GM23338 (cell line): ENCODE results near the gene ENOX2. TPM values are rescaled to one million over a fixed set of nuclear protein-coding genes. Genes with fewer than 3 reads are reported as not detected.

Source experiments
- ATAC-seq: fragments of 200-7000 bp; cut with Tn5 transposase; 3 replicates; pipeline ENCODE4 v1.9.1; 2020
- DNase-seq: peaks from one replicate; pipeline ENCODE4 v3.0.0-alpha.2; 2015; ENCODE audit warnings: low spot score
- H2AFZ ChIP-seq: fragments of 200-600 bp; sonication (generic); 2 replicates; pipeline ENCODE4 v1.8.0; 2016; ENCODE audit warnings: antibody characterized with exemption, mild to moderate bottlenecking, moderate library complexity
- H3F3A ChIP-seq: fragments of 200-600 bp; sonication (generic); replicated peaks from 2 replicates; pipeline ENCODE4 v1.8.0; 2017; ENCODE audit warnings: antibody characterized with exemption, mixed run types, low read depth
- H3K27ac ChIP-seq: fragments of 200-600 bp; sonication (generic); 2 replicates; pipeline ENCODE4 v1.6.1; 2016; ENCODE audit warnings: low read depth
- H3K27me3 ChIP-seq: fragments of 200-600 bp; sonication (generic); 2 replicates; pipeline ENCODE4 v1.8.0; 2016; ENCODE audit warnings: mild to moderate bottlenecking, mixed run types, moderate library complexity; ENCODE audit not compliant: insufficient read depth
- H3K36me3 ChIP-seq: fragments of 200-600 bp; sonication (generic); 2 replicates; pipeline ENCODE4 v1.8.0; 2016; ENCODE audit warnings: mild to moderate bottlenecking; ENCODE audit not compliant: insufficient read depth
- H3K4me1 ChIP-seq: fragments of 200-600 bp; sonication (generic); 2 replicates; pipeline ENCODE4 v1.8.0; 2016; ENCODE audit warnings: mild to moderate bottlenecking, moderate library complexity; ENCODE audit not compliant: insufficient read depth
- H3K4me2 ChIP-seq: fragments of 200-600 bp; sonication (generic); 2 replicates; pipeline ENCODE4 v1.7.1; 2017; ENCODE audit warnings: mixed run types
- H3K4me3 ChIP-seq: fragments of 200-600 bp; sonication (generic); 2 replicates; pipeline ENCODE4 v1.6.1; 2016; ENCODE audit warnings: mixed run types
- H3K79me2 ChIP-seq: fragments of 200-600 bp; sonication (generic); replicated peaks from 2 replicates; pipeline ENCODE4 v1.8.0; 2017; ENCODE audit warnings: mild to moderate bottlenecking; ENCODE audit not compliant: insufficient read depth
- H3K9me2 ChIP-seq: fragments of 200-600 bp; sonication (generic); 2 replicates; pipeline ENCODE4 v1.8.0; 2017; ENCODE audit not compliant: insufficient read depth
- H4K20me1 ChIP-seq: fragments of 200-600 bp; sonication (generic); replicated peaks from 2 replicates; pipeline ENCODE4 v1.8.0; 2017; ENCODE audit warnings: mild to moderate bottlenecking; ENCODE audit not compliant: insufficient read depth
- H3K27ac Mint-ChIP-seq: 2 replicates; pipeline ENCODE4 v1.8.0; 2020; ENCODE audit warnings: inconsistent platforms, mild to moderate bottlenecking, moderate library complexity, mixed read lengths
- H3K27me3 Mint-ChIP-seq: 3 replicates; pipeline ENCODE4 v1.8.0; 2022; ENCODE audit warnings: low read depth, mild to moderate bottlenecking, moderate library complexity, mixed read lengths, inconsistent platforms; ENCODE audit not compliant: insufficient read depth, poor library complexity
- H3K36me3 Mint-ChIP-seq: 3 replicates; pipeline ENCODE4 v1.8.0; 2021; ENCODE audit warnings: low read depth, mild to moderate bottlenecking, inconsistent platforms, moderate library complexity, mixed read lengths
- H3K4me1 Mint-ChIP-seq: 3 replicates; pipeline ENCODE4 v1.8.0; 2020; ENCODE audit warnings: mild to moderate bottlenecking, inconsistent platforms, mixed read lengths
- H3K4me3 Mint-ChIP-seq: 3 replicates; pipeline ENCODE4 v1.8.0; 2021; ENCODE audit warnings: moderate library complexity, mild to moderate bottlenecking, inconsistent platforms, mixed read lengths
- H3K9me3 Mint-ChIP-seq: 3 replicates; pipeline ENCODE4 v1.8.0; 2020; ENCODE audit warnings: moderate library complexity, mild to moderate bottlenecking, inconsistent platforms, mixed read lengths
- CREB1 ChIP-seq: fragments of 250-450 bp; sonication (Bioruptor Pico); IDR thresholded peaks from 2 replicates; pipeline ENCODE4 v1.5.0; 2020; ENCODE audit warnings: low read depth, mild to moderate bottlenecking, moderate library complexity
- EZH2 ChIP-seq: fragments of 200-600 bp; sonication (generic); IDR thresholded peaks from one replicate; pipeline ENCODE4 v1.8.0; 2017; ENCODE audit warnings: antibody characterized with exemption, mild to moderate bottlenecking, low read depth; ENCODE audit not compliant: unreplicated experiment
- EZH2phosphoT487 ChIP-seq: fragments of 200-600 bp; sonication (generic); IDR thresholded peaks from one replicate; pipeline ENCODE4 v1.8.1; 2018; ENCODE audit warnings: antibody characterized with exemption; ENCODE audit not compliant: unreplicated experiment
- polyA plus RNA-seq: library from polyadenylated mRNA; unstranded; fragments of >200 nt; fragmentation: Nextera tagmentation; extraction: Ambion mirVana; gene quantifications from 2 replicates; pipeline ENCODE4 v1.2.1, GENCODE V29; 2016
- total RNA-seq: library from RNA; depleted of rRNA; stranded (reverse); fragments of >200 nt; shearing (Covaris generic); gene quantifications from 2 replicates; pipeline ENCODE4 v1.2.3, GENCODE V29; 2014
- TF ChIP-seq, protein P1 (sequence below): IDR thresholded peaks from one replicate; pipeline ENCODE4 v1.6.1; 2018; ENCODE audit warnings: antibody characterized with exemption; ENCODE audit not compliant: unreplicated experiment
- TF ChIP-seq, protein P2 (sequence below): fragments of 250-450 bp; sonication (Bioruptor Pico); IDR thresholded peaks from 2 replicates; pipeline ENCODE4 v1.5.0; 2020; ENCODE audit warnings: mild to moderate bottlenecking, moderate library complexity
- TF ChIP-seq, protein P3 (sequence below): IDR thresholded peaks from 2 replicates; pipeline ENCODE4 v1.6.1; 2016; ENCODE audit warnings: antibody characterized with exemption
- TF ChIP-seq, protein P4 (sequence below), 2 experiments: fragments of 200-600 bp in 1 of 2; sonication (generic) in 1 of 2; conservative IDR thresholded peaks; 2 replicates each; pipeline versions ENCODE4 v1.5.1 to v1.6.1; 2016 to 2017; ENCODE audit warnings: antibody characterized with exemption in 2 of 2, low read depth in 2 of 2, mild to moderate bottlenecking in 2 of 2, moderate library complexity in 1 of 2

The ENOX2 gene
- total and polyA plus RNA-seq, 2 experiments from 2014 or later: 9.6 to 11.2 TPM

DNA sequence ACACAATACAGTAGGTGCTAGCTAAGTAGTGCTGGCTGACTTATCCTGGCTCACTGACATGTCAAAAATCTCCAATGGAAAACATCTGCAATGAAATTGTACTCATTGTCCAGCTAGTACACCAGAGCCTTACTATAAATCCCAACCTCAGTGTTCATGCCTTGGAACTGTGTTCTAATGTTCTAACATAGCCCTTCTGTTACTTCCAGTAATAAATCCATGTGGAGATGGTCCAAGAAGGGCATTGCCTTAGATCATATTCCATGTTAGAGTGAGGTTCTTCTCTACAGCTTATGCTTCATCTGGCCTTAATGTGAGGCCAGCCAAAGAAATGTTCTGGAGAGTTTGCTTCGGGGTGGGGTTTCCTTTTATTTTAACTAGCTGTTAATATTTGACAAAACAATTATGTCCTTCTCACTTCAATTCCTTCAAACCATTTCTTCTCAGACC, 25.1 kb downstream of the ENOX2 start:
- Mint-ChIP-seq H3K4me1 (peaks cover 6% of the 10 kb centered on the region), H3K27me3 (peaks cover 4% of the 10 kb centered on the region), H3K9me3 (no peaks in the 10 kb centered on the region; the same call in 2 of the 3 replicates), H3K27ac (no peak overlapping the region), H3K4me3 (no peak overlapping the region), H3K36me3 (no peaks in the 10 kb centered on the region; the same call in 2 of the 3 replicates)
- Histone ChIP-seq H3K4me1 (peaks cover 11% of the 10 kb centered on the region), H3K4me2 (no peak overlapping the region), H2AFZ (no peak overlapping the region), H3K4me3 (no peak overlapping the region), H3F3A (no peaks in the 10 kb centered on the region), H3K79me2 (no peaks in the 10 kb centered on the region), H4K20me1 (no peaks in the 10 kb centered on the region), H3K36me3 (no peaks in the 10 kb centered on the region), H3K27ac (no peak overlapping the region), H3K27me3 (no peaks in the 10 kb centered on the region), H3K9me2 (no peaks in the 10 kb centered on the region)
- DNase-seq (no peak), ATAC-seq (no peak)
- TF ChIP-seq, protein P1, sequence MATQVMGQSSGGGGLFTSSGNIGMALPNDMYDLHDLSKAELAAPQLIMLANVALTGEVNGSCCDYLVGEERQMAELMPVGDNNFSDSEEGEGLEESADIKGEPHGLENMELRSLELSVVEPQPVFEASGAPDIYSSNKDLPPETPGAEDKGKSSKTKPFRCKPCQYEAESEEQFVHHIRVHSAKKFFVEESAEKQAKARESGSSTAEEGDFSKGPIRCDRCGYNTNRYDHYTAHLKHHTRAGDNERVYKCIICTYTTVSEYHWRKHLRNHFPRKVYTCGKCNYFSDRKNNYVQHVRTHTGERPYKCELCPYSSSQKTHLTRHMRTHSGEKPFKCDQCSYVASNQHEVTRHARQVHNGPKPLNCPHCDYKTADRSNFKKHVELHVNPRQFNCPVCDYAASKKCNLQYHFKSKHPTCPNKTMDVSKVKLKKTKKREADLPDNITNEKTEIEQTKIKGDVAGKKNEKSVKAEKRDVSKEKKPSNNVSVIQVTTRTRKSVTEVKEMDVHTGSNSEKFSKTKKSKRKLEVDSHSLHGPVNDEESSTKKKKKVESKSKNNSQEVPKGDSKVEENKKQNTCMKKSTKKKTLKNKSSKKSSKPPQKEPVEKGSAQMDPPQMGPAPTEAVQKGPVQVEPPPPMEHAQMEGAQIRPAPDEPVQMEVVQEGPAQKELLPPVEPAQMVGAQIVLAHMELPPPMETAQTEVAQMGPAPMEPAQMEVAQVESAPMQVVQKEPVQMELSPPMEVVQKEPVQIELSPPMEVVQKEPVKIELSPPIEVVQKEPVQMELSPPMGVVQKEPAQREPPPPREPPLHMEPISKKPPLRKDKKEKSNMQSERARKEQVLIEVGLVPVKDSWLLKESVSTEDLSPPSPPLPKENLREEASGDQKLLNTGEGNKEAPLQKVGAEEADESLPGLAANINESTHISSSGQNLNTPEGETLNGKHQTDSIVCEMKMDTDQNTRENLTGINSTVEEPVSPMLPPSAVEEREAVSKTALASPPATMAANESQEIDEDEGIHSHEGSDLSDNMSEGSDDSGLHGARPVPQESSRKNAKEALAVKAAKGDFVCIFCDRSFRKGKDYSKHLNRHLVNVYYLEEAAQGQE: no peak
- no peak for TF ChIP-seq EZH2phosphoT487

DNA sequence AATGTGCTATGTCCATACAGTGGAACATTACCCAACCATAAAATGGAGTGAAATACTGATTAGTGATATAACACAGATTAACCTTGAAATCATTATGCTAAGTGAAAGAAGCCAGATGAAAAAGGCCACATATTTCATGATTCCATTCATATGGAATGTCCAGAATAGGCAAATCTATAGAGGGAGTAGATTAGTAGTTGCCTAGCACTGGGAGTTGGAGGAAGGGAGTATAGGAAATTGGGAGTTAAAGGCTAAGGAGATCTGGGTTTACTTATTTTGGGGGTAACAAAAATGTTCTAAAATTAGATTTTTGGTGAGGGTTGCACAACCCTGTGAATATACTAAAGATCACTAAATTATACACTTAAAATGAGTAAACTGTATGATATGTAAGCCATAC, 26.8 kb downstream of the ENOX2 start:
- Histone ChIP-seq H3K9me2 (no peaks in the 10 kb centered on the region), H3K27me3 (no peaks in the 10 kb centered on the region), H3K4me3 (no peak overlapping the region), H3F3A (no peaks in the 10 kb centered on the region), H3K4me1 (peaks cover 11% of the 10 kb centered on the region), H3K4me2 (no peak overlapping the region), H3K36me3 (no peaks in the 10 kb centered on the region), H4K20me1 (no peaks in the 10 kb centered on the region), H3K27ac (no peak overlapping the region), H3K79me2 (no peaks in the 10 kb centered on the region), H2AFZ (no peak overlapping the region)
- H3K27ac Mint-ChIP-seq: no peak overlapping the region
- H3K9me3 Mint-ChIP-seq: no peaks in the 10 kb centered on the region; the same call in 2 of the 3 replicates
- H3K4me1 Mint-ChIP-seq: peaks cover 6% of the 10 kb centered on the region
- H3K27me3 Mint-ChIP-seq: peaks cover 4% of the 10 kb centered on the region
- no peak overlapping the region for H3K4me3 Mint-ChIP-seq
- ATAC-seq (no peak), DNase-seq (no peak)
- no peaks in the 10 kb centered on the region; the same call in 2 of the 3 replicates for H3K36me3 Mint-ChIP-seq
- TF ChIP-seq, protein P2, sequence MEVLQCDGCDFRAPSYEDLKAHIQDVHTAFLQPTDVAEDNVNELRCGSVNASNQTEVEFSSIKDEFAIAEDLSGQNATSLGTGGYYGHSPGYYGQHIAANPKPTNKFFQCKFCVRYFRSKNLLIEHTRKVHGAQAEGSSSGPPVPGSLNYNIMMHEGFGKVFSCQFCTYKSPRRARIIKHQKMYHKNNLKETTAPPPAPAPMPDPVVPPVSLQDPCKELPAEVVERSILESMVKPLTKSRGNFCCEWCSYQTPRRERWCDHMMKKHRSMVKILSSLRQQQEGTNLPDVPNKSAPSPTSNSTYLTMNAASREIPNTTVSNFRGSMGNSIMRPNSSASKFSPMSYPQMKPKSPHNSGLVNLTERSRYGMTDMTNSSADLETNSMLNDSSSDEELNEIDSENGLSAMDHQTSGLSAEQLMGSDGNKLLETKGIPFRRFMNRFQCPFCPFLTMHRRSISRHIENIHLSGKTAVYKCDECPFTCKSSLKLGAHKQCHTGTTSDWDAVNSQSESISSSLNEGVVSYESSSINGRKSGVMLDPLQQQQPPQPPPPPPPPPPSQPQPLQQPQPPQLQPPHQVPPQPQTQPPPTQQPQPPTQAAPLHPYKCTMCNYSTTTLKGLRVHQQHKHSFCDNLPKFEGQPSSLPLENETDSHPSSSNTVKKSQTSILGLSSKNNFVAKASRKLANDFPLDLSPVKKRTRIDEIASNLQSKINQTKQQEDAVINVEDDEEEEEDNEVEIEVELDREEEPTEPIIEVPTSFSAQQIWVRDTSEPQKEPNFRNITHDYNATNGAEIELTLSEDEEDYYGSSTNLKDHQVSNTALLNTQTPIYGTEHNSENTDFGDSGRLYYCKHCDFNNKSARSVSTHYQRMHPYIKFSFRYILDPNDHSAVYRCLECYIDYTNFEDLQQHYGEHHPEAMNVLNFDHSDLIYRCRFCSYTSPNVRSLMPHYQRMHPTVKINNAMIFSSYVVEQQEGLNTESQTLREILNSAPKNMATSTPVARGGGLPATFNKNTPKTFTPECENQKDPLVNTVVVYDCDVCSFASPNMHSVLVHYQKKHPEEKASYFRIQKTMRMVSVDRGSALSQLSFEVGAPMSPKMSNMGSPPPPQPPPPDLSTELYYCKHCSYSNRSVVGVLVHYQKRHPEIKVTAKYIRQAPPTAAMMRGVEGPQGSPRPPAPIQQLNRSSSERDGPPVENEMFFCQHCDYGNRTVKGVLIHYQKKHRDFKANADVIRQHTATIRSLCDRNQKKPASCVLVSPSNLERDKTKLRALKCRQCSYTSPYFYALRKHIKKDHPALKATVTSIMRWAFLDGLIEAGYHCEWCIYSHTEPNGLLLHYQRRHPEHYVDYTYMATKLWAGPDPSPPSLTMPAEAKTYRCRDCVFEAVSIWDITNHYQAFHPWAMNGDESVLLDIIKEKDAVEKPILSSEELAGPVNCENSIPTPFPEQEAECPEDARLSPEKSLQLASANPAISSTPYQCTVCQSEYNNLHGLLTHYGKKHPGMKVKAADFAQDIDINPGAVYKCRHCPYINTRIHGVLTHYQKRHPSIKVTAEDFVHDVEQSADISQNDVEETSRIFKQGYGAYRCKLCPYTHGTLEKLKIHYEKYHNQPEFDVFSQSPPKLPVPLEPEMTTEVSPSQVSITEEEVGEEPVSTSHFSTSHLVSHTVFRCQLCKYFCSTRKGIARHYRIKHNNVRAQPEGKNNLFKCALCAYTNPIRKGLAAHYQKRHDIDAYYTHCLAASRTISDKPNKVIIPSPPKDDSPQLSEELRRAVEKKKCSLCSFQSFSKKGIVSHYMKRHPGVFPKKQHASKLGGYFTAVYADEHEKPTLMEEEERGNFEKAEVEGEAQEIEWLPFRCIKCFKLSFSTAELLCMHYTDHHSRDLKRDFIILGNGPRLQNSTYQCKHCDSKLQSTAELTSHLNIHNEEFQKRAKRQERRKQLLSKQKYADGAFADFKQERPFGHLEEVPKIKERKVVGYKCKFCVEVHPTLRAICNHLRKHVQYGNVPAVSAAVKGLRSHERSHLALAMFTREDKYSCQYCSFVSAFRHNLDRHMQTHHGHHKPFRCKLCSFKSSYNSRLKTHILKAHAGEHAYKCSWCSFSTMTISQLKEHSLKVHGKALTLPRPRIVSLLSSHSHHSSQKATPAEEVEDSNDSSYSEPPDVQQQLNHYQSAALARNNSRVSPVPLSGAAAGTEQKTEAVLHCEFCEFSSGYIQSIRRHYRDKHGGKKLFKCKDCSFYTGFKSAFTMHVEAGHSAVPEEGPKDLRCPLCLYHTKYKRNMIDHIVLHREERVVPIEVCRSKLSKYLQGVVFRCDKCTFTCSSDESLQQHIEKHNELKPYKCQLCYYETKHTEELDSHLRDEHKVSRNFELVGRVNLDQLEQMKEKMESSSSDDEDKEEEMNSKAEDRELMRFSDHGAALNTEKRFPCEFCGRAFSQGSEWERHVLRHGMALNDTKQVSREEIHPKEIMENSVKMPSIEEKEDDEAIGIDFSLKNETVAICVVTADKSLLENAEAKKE (CRISPR knock-in tag): no peak
- TF ChIP-seq, protein P3, sequence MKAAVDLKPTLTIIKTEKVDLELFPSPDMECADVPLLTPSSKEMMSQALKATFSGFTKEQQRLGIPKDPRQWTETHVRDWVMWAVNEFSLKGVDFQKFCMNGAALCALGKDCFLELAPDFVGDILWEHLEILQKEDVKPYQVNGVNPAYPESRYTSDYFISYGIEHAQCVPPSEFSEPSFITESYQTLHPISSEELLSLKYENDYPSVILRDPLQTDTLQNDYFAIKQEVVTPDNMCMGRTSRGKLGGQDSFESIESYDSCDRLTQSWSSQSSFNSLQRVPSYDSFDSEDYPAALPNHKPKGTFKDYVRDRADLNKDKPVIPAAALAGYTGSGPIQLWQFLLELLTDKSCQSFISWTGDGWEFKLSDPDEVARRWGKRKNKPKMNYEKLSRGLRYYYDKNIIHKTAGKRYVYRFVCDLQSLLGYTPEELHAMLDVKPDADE: no peak
- TF ChIP-seq CREB1 (CRISPR knock-in tag): no peak
- TF ChIP-seq, protein P4, sequence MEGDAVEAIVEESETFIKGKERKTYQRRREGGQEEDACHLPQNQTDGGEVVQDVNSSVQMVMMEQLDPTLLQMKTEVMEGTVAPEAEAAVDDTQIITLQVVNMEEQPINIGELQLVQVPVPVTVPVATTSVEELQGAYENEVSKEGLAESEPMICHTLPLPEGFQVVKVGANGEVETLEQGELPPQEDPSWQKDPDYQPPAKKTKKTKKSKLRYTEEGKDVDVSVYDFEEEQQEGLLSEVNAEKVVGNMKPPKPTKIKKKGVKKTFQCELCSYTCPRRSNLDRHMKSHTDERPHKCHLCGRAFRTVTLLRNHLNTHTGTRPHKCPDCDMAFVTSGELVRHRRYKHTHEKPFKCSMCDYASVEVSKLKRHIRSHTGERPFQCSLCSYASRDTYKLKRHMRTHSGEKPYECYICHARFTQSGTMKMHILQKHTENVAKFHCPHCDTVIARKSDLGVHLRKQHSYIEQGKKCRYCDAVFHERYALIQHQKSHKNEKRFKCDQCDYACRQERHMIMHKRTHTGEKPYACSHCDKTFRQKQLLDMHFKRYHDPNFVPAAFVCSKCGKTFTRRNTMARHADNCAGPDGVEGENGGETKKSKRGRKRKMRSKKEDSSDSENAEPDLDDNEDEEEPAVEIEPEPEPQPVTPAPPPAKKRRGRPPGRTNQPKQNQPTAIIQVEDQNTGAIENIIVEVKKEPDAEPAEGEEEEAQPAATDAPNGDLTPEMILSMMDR (conservative IDR thresholded peaks at IDR 0.05; ENCODE audit: low read depth in 2 of 2): no peak
- TF ChIP-seq EZH2phosphoT487: no peak
- no peak for TF ChIP-seq EZH2
